ELF-1 (cell line): ENCODE data around the gene PIGN.

Source experiments
- DNase-seq: peaks from one replicate; pipeline ENCODE4 v3.0.0-alpha.2; 2016; ENCODE audit warnings: low read depth, low spot score

PIGN gene

DNA sequence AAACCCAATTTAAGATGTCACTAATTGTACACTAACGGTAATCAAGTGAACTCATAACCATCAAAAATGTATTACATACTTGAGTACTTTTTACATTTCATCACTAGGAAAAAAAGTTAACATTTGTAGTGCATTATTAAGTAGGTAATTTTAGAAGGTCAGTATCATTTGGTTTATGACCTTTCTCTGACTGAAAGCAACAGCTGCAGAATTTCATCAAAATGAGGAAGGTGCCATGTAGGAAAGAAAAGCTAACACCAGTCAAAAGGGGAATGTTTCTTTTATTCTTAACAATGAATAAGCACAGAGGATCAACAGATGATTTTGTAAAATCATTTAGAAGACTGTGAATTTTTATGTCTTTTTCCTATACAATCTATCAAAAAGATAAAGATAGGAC is 79.0 kb downstream of the PIGN start:
- no peak for DNase-seq

DNA sequence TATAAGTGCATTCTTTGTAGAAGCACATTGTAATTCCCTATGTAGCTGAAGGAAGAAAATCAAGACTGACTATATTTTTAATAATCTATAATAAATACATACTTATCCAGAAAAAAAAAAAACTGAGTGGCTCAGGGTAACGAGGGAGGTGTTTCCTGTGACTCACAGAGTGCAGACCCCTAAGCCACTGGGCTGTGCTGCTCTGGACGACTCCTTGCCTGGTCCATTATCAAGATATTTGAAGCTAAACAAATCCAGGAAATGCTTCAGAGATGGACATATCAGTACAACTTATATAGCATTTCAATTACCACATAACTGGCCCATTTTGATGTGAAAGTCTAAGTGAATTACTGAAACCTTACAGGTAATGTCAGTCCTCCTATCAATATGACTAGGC is 80.6 kb downstream of the PIGN start:
- DNase-seq, result no peak

DNA sequence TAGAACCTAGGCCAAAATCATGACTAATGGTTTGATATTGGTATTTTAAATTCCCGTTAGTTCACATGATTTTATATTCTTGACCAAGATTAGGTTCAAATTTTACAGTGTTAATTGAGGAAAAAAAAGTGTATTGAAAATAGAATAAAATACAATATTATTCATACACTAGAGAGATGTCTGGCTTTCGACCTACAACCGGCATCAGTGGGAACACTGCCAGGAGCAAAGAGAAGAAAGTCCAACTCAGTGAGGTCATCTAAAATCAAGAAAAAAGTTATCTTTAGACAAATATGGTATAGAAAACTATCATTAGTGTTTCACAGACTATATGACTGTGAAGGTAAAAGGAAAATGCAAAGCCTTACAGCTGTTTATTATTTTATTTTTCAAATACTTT is 81.5 kb downstream of the PIGN start:
- DNase-seq, result no peak

DNA sequence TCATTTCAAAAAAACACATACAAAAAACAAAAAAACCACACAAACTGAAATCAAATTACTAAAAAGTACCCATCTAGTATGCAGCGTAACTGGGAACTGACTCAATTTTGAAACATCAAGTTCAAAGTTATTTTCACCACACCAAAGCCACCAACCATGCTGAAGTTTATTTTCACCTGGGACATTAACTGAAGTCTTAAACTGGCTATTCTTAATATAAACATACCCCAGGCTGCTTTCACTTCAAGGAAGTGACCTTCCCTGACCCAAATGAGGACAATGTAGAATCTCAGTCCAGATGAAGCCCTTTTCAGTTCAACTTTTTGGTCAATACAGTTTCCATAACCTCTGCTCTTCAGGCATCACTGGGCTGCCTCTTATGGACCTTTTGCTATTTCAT is 84.6 kb downstream of the PIGN start:
- no peak for DNase-seq

DNA sequence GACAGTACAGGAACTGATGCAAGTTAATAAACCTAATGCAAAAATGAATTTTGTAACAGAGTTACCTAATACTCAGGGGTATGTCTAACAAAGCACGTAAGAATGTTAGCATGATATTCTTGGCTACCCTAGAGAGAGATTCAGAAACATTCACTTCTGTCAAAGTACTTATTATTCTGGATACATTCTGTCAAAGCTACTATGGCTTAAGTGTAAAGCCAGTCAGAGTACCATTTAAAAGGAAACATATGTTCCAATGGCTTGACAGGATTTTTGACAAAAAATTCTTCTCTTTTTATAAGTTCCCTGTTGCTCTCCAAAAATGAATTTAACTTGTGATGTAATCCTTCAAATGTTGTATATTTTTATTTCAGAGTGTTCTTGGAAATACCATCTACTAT is 85.5 kb downstream of the PIGN start:
- no peak for DNase-seq

DNA sequence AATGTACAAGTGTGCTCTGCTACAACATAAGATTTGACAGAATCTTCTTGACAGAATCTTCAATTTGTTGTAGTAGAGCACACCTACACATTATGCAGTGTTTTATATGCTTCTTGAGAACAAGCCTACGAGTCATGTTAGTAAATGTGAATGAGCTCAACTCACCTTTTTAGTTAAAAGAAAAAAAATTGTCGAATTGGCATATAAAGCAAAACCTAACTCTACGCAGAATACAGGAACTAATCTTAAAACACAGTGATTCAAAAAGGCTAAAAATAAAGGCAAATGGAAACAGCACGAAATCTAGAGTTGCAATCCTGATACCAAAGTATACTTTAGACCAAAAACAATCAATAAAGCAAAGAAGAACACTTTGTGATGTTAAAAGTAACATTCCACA is 87.9 kb downstream of the PIGN start:
- DNase-seq, result no peak

DNA sequence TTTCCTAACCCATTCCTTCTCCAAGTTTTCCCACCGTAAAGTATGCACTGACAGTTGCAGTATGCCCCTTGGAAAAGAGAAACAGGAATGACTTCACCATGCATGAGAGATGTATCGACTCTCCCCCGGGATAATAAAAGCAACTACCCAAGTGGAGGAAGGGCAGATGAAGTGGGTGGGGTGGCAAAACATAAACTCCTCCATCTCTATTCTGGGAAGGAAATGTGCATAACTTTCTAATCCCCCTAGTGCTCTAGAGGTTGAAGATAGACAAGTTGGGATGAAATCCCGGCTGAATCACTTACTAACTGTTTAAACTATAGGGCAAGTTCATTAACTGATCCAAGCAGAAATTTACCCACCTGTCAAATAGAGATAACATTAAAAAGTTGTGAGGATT is 89.2 kb downstream of the PIGN start:
- DNase-seq, result no peak

DNA sequence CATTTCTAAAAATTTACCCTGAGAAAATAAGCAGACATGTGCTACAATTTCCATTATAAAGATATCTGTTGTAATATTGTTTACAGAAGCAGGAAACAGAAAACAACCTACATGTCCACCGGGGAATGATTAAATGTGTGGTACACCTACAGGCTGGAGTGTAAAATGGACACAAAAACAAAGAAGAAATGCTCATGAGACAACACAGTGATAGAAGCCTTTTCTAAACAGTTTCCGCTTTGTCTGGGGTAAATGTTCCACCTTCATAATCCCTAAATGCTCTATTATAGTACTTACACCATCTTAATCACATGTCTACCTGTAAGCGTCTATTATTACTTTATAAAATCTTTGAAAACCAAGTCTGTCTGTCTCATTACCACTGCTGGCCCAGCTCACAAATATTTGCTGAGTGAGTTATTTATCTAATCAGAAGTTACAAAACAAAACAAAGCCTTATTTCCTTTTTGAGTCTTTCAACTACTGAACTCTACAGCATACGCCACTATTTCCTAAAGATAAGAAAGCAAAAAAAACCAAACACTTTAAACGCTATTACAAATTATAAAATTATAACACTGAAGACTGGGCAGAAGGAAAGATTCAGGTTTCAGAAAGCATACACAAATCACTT is 95.3 kb downstream of the PIGN start:
- no peak for DNase-seq

DNA sequence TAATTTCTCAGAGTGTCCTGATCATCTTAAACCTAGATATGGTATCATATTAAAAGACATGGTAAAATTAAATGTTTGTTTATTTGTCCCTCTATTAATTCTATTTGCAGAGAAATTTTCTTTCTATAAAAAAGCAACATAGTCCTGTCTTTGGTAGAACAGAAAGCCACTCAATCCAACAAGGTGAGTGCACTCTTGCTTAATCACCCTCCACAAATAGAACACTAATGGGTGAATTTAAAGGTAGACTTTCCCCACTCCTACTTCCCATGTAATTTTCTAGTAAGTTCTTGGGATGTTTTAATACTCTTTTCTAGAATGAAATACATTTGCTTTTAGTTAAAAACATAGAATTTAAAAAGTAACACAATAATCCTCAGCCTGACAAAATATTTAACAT is 97.7 kb downstream of the PIGN start:
- DNase-seq, result no peak

DNA sequence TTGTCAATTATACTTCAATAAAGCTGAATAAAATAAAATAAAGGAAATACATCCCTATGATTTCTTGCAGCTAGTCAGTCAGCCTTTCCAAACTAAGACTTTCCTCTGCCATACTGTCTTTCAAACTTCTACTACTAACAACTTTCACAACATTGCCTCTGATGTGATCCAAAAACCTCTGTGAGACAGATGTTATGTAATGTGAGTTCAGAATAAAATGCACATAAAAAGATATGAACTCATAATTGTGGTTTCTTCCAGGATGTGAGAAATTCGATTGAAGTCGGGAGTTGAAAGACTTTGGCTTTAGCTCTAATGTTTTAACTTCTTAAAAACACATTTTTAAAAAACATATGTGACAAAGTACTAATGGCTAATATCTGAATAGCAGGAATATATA is 98.7 kb downstream of the PIGN start:
- no peak for DNase-seq

DNA sequence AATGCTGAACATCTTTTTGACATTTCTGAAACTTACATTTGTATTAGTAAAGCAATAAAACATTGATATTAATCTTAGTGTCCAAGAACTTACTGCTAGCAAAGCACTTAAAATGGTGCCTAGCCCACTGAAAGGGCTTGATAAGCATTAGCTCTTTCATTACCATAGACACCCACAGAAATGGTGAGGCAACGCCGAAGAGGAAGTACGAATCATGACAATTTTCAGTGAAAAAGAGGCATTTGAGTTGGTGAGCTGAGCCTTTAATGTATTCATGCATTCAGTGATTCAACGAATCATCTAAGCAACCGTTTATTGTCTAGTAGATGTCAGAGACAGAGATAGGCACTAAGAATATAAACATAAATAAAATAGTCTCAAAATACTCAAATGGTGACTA is 101.1 kb downstream of the PIGN start:
- no peak for DNase-seq

DNA sequence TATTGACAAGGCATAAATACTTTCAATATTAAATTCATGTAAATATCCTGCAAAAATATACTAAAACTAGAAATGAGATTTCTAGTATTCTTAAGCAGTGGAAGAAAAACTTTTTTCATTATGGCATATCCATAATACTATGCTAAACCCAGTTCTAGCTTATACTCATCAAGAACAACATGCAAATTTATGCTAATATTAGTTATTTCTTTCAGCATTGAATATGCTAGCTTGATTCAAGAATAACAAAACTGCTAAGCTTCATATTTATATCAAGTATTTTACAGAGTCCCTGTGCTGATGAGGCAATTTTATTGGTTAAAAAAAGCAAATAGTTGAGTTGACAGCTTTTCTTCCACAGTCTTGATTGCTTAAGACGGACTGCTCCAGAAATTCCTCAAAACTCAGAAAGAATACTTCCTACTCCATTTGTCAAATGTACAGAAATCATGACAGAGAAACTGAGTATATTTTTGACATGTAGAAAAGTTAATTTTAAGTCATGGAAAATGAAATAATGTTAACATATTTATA is 105.0 kb downstream of the PIGN start:
- DNase-seq, result no peak

DNA sequence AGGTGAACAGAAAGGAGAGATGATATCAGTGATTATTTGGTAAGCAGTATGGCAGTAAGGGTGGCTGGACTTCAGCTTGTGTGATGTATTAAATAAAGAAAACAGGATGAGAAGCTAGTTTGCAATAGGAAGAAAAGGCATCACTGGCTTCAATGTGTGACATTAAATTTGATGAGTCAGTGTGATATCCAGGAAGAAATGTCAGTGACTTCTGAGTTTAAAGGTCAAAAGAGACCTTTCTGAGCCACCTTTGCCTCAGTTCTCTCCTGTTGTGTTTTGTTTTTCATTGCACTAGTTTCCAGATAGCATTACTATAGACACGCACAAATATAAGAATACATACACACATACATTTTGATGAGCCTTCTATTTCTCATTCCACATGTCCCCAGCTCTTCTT is 105.6 kb downstream of the PIGN start:
- no peak for DNase-seq

DNA sequence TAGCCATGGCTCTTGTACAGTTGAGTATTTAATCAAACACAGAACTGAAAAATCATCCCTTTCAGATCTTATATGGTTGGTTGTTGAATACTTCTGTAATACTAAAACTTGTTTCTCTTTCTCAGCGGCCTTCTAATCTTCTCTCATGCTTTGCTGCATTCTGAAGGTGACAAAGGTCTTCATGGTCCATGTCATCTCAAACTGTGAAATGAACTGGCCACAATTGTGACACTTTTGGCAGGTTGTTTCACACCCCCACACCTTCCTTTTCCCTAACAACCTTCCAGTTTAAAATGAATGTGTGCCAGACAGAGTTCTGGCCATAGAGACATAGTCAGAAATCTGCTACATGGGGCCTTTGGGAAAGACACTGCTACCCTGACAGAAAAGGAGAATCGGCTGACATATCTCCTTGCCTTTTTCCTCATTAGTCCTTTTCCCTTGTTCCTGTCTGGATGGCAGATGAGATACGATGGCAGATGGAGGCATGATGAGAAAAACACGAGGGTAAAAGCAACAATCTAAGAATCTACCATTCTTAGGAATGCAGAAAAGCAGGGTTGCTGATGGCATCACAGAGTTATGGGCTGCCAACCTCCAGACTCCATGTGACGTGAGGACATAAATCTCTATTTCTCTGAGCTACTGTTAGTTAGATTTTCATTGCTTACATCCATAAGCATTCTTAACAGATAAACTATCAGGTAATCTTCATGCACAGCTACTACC is 106.5 kb downstream of the PIGN start:
- DNase-seq, result no peak

DNA sequence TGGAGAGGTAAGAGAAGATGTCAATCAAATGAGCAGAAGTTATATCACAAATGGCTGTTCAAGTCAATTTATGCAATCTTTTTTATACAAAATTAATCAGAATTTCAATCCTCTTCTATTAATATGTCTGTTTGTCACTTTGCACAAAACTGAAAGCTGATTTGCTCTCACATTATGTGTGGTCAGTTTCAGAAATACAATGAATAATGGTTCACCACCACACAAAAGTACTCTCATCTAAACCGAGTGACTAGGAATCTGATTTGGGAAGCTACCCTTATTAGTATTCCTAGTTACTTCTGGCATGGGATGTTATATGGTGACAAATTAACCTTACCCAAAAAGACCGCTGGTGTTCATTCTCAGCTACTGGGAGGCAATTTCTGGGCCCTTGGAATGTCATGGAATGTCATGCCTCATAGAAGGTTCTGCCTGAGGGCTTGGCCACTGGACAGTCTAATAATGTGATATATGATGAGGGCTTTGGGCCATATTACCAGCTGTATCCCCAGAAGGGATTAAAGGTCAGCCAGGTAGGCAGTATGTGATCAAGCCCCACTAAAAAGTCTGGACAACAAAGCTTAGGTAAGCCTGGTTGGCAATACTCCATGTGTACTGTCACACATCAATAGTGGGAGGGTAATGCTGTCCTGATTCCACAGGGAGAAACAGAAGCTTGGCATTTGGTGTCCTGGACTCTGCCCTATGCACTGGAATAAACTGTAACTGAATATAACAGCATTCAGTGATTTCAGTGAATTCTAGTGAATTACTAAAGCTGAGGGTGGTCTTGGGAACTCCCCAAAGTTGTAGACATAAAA is 113.2 kb downstream of the PIGN start:
- no peak for DNase-seq

DNA sequence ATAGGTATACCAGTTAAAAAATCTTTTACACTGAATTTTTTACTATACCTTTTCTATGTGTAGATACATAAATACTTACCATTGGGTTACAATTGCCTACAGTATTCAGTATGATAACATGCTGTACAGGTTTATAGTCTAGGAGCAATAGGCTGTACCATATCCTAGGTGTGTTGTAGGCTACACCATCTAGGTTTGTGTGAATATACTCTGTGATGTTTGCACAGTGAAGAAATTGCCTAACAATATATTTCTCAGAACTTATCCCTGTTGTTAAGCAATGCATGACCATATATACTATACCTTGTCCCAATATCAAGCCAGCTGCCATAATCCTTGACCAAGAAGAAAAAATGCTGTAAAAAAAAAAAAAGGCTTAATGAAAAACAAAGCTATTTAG is 114.5 kb downstream of the PIGN start:
- no peak for DNase-seq

DNA sequence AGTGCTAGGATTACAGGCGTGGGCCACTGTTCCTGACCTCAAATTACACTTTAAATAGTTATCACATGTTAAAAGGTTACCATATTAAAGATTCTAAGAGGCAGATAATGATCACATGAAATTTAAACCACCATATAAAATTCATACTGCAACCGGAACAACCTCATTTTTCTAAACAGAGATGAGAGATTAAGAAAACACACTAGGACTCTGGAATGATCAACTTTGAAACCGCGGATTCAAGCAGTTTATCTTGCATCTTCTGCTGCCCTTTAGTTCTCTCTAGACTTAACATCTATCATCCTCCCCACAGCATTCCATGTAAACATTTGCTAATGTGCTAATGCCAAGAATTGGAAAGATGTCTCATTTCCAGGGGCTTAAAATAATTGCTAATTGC is 115.8 kb downstream of the PIGN start:
- DNase-seq, result no peak

DNA sequence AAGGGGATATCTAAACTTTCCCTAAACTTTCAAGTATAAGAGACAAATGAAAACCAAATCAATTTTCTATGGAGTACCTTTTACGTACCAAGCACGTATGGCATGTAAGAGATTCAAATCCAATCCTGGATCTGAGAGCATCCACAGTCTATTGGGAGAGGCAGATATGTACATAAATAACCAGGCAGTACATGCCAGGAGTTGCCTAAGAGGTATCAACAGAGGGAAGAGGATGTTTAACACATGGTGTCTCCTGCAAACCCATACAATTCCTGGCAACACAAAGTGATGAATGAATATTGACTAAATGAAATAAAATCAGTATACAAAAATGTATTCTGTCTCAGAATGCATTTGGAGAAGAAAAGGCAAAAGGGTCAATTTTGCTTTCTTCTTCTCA is 116.6 kb downstream of the PIGN start:
- DNase-seq, result no peak

DNA sequence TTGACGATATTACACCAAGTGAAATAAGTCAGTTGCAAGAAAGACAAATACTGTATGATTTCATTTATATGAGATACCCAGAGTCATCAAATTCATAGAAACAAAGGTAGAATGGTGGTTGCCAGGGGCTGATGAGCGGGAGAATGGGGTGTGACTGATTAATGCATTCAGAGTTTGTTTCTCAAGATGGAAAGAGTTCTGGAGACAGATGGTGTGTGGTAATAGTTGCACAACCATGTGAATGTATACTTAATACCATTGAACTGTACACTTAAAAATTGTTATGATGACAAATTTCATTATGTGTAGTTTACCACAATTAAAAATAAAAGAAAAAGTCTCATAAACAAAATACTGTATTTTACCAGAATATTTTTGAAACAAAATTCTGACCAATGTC is 117.3 kb downstream of the PIGN start:
- DNase-seq, result no peak

DNA sequence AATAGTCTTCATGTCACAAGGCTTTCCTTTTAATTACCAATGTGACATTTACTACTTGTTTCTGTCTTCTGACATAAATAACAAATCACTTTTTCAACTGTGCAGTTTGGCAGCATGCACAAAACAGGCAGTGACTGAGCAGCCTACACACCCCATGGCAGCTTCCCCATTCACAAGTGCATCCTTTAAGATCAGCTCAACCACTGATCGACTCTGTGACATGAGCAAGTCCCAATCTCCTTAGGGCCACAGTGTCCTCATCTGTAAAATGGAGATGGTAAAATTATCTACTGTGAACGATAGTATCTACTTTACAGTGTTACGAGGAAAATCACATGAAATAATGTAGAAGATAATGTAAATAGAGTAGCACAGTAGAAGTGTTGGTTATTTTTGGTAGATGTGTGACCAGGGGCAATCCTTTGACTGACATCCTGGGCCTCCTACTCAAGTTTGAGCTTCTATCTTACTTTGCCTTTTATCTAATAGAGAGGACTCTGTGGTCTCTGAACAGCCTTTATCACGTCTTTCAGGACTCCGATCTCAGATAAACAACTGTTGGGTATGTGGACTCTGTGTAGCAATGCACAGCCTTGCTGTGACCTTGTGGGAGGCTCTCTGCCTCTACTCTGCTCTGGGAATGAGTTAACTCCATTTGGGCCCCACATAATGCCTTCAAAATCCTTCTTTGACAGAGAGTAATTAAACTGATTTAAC is 120.6 kb downstream of the PIGN start:
- DNase-seq, result no peak

DNA sequence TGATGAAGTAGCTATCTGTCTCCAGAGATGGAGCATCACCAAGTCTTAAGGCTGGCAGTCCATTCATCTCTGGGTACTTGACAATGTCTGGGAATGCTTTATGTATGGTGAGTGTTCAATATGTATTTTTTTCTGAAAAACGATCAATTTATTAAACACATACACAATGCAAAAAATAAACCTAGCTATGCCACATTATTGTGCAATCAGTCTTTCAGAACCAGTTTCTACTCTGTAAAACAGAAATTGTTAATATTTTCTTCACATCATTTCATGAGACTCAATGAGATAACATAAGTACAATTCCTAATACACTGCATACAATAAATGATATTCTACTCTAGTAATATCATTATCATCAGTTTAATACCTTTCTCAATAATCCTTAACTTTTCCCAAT is 122.5 kb downstream of the PIGN start:
- DNase-seq, result no peak
